ENCODE data around the gene CD36.

DNA sequence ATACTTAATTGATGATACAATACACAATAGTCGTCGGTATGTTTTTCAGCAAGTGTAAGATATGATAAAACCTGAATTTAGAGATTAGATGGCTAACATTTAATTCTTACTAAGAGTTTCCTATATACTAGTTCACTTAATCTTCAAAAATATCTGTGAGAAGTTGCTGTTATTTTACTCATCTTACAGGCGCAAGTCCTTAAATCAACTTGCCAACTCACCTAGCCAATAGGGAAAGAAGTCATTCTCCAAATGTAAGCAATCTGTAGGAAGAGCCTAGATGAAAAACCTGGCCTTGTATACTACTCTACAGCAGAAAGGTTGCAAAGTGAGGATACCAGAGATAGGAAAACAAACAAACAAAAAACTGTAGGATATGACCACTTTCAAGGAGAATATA, 10.6 kb downstream of the CD36 start:
- TF ChIP-seq, protein P1, sequence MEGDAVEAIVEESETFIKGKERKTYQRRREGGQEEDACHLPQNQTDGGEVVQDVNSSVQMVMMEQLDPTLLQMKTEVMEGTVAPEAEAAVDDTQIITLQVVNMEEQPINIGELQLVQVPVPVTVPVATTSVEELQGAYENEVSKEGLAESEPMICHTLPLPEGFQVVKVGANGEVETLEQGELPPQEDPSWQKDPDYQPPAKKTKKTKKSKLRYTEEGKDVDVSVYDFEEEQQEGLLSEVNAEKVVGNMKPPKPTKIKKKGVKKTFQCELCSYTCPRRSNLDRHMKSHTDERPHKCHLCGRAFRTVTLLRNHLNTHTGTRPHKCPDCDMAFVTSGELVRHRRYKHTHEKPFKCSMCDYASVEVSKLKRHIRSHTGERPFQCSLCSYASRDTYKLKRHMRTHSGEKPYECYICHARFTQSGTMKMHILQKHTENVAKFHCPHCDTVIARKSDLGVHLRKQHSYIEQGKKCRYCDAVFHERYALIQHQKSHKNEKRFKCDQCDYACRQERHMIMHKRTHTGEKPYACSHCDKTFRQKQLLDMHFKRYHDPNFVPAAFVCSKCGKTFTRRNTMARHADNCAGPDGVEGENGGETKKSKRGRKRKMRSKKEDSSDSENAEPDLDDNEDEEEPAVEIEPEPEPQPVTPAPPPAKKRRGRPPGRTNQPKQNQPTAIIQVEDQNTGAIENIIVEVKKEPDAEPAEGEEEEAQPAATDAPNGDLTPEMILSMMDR (IDR thresholded peaks at IDR 0.05; ENCODE audit: extremely low read depth in 1 of 2, insufficient read depth in 1 of 2, low read depth in 1 of 2, low read length in 2 of 2) = no peak
- no peak for TF ChIP-seq POLR2AphosphoS5 (IDR thresholded peaks at IDR 0.05; ENCODE audit: insufficient read depth, low read depth, low read length)
- TF ChIP-seq EZH2 (IDR thresholded peaks at IDR 0.05; ENCODE audit: borderline replicate concordance, low read depth, low read length, severe bottlenecking) = no peak
- TF ChIP-seq POLR2A (IDR thresholded peaks at IDR 0.05; ENCODE audit: low read depth, low read length) = no peak
- TF ChIP-seq, protein P2, sequence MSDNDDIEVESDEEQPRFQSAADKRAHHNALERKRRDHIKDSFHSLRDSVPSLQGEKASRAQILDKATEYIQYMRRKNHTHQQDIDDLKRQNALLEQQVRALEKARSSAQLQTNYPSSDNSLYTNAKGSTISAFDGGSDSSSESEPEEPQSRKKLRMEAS (IDR thresholded peaks at IDR 0.05; ENCODE audit: insufficient read depth, insufficient read length) = no peak
